Measurements from ENCODE around the gene SH3BP1.

Gene SH3BP1

GRCh38 chr22:37680191-37680851, 40.9 kb downstream of the SH3BP1 start:
- no peak for TF ChIP-seq CTCF (IDR thresholded peaks at IDR 0.05; ENCODE audit: low read depth, low read length)
- no peak for DNase-seq (ENCODE audit: extremely low read depth, low read depth)

- TF ChIP-seq CTCF (IDR thresholded peaks at IDR 0.05; ENCODE audit: low read depth, low read length) = no peak
- no peak for DNase-seq (ENCODE audit: extremely low read depth, low read depth)
These were observed 41.5 kb downstream of the SH3BP1 start for GRCh38 chr22:37681001-37681424.

GRCh38 chr22:37681556-37682049, 42.1 kb downstream of the SH3BP1 start:
- TF ChIP-seq CTCF (IDR thresholded peaks at IDR 0.05; ENCODE audit: low read depth, low read length) = peak; percentile 97
- no peak for DNase-seq (ENCODE audit: extremely low read depth, low read depth)

GRCh38 chr22:37684803-37685615, 45.5 kb downstream of the SH3BP1 start:
- DNase-seq (ENCODE audit: extremely low read depth, low read depth) = no peak
- TF ChIP-seq CTCF (IDR thresholded peaks at IDR 0.05; ENCODE audit: low read depth, low read length) = no peak

GRCh38 chr22:37686002-37686982, 46.8 kb downstream of the SH3BP1 start, which contains the start of gene NOL12:
Gene NOL12 (plus strand): TSS chr22:37686343. CDS start chr22:37686393, 50 bp downstream.
- no peak for TF ChIP-seq CTCF (IDR thresholded peaks at IDR 0.05; ENCODE audit: low read depth, low read length)
- DNase-seq (ENCODE audit: extremely low read depth, low read depth) = no peak

GRCh38 chr22:37690407-37690806, 50.9 kb downstream of the SH3BP1 start:
- no peak for TF ChIP-seq CTCF (IDR thresholded peaks at IDR 0.05; ENCODE audit: low read depth, low read length)
- DNase-seq (ENCODE audit: extremely low read depth, low read depth) = no peak

Measured in AG09319 (cell line).